NCI-H146 treated with DMSO at 0.1 percent for 48 hours (cell line): ENCODE measurements around the gene CTSZ.
"Not testable (repeated sequence)": the region's sequence is repeated elsewhere in the genome, so short reads cannot be mapped to it uniquely, and the experiment has no call there.

Experiments used
- DNase-seq: peaks from one replicate; lab custom pipeline; 2025; ENCODE audit not compliant: unreplicated experiment; lab: John Stamatoyannopoulos, UW

Gene CTSZ

DNA sequence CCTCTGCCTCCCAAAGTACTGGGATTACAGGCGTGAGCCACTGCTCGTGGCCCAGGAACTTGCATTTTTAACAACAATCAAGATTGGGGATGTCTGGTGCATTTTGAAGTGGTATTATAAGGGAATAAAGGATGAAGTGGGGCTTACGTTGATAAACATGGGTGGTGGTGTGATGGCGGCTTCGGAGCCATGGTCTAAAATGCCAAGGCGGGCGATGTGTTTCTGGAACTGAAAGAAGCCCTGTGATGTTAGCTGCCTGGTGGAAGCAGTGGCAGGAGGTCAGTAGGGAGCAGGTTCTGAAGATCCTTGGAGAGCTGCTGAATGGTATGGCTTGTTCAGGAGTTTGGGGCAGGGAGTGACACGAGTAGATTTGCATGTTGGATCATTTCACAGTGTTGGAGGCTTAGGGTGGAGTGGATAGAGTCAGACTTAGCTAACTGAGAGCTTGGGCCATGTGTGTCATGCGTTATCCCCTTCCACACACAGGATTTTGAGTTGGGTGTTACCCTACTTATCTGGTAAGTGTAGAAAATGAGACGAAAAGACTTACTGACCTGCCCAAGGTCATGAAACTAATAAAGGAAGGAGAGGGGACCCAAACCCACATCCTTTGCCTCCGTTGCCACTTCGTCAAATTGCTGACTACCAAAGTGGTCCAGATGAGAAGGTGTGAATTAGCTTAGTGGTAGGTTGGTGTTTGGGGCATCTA lies 24.5 kb downstream of the CTSZ start:
- DNase-seq = no peak

DNA sequence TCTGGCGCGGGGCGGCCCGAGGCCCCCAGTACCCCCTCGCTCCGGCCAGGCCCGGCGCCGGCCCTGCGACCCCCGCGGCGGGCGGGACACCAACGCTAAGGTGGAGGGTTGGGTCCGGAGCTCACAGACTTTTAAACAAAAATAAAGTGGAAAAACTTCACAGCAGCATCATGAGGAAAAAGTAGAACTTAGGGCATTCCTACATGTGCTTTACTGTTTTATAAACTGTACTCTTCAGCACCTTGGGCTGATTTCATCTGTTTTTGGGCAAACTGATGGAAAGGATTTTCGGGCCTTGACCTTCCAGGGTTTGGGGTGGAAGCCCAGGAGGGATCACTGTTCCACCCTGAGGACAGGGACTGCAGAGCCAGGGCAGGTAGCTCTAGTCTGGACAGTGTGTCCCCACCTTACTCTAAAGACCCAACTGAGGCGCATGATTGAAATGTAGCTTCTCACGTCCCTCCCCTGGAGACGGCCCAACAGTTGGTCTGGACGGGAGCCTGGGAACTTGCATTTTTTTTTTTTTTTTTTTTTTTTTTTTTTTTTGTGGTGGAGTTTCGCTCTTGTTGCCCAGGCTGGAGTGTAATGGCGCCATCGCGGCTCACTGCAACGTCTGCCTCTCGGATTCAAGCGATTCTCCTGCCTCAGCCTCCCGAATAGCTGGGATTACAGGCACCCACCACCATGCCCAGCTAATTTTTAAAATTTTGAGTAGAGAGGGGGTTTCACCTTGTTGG lies 25.3 kb downstream of the CTSZ start:
- no peak for DNase-seq

DNA sequence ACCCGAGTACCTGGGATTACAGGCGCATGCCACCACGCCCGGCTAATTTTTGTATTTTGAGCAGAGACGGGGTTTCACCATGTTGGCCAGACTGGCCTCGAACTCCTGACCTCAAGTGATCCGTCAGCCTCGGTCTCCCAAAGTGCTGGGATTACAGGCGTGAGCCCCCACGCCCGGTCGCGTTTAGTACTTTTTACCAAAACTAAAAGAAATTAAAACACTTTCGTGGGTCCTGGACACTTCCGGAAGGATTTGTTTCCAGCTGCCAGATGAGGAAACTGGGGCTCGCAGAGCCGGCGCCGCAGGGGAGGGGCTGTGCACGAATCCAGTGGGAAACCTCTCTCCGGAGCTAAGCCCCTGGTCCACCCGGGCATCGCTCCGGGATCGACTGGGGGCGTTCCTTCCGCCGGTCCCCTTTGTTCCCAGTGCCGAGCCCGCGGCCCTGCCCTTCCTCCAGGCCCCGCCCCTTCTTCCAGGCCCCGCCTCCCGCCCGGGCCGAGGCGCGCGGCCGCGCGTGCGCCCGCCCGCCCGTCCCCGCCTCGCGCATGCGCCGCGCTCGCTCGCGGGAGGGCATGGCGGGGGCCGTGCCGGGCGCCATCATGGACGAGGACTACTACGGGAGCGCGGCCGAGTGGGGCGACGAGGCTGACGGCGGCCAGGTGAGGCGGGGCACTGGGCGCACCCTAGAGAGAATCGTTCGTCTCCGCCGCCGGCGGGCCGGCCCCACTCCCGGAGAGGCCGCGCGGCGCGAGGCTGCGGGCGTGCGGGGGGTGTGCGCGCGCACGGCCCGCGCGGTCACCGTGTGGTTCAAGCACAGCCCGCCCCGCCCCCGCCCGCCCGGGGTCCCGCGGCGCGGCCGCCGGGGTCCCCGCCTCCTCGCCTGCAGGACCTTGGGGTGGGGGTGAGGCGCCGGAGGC lies 26.1 kb downstream of the CTSZ start, which contains the start of gene NELFCD:
TSS of gene NELFCD (plus strand) at position 546 of the 917 bp plus-strand sequence. CDS start at position 600, 54 bp downstream.
- peak; percentile 77 for DNase-seq

- DNase-seq = no peak
These were observed 28.5 kb downstream of the CTSZ start for GRCh38 chr20:58978351-58979190.

GRCh38 chr20:58976061-58976730 lies 30.9 kb downstream of the CTSZ start:
- no peak for DNase-seq

- DNase-seq = no peak
These were observed 31.7 kb downstream of the CTSZ start for GRCh38 chr20:58975353-58975752.

- no peak for DNase-seq
These were observed 33.2 kb downstream of the CTSZ start for GRCh38 chr20:58973866-58974265.

- DNase-seq = no peak
These were observed 33.9 kb downstream of the CTSZ start for GRCh38 chr20:58973179-58973578.

DNA sequence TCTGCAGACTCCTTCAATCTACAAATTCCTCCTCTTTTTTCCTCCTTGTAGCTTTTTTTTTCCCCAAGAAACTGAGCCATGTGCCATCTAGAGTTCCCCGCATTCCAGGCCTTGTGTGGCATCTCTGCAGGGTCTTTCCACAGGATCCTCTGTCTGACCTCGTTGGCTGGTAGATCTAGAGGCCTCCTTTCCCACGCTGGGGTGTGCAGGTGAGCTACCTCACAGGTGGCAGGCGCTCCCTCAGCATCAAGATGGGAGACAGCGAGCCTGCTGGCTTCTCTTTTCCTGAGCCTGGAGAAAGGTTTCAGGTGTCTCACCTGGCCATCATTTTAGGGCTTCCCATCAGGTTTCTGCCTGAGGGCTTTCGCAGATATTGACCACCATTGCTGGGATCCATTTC lies 35.6 kb downstream of the CTSZ start:
- DNase-seq = peak; percentile 46

- DNase-seq = no peak
These were observed 36.9 kb downstream of the CTSZ start for GRCh38 chr20:58970146-58970545.

- DNase-seq = no peak
These were observed 37.6 kb downstream of the CTSZ start for GRCh38 chr20:58969439-58969838.

DNA sequence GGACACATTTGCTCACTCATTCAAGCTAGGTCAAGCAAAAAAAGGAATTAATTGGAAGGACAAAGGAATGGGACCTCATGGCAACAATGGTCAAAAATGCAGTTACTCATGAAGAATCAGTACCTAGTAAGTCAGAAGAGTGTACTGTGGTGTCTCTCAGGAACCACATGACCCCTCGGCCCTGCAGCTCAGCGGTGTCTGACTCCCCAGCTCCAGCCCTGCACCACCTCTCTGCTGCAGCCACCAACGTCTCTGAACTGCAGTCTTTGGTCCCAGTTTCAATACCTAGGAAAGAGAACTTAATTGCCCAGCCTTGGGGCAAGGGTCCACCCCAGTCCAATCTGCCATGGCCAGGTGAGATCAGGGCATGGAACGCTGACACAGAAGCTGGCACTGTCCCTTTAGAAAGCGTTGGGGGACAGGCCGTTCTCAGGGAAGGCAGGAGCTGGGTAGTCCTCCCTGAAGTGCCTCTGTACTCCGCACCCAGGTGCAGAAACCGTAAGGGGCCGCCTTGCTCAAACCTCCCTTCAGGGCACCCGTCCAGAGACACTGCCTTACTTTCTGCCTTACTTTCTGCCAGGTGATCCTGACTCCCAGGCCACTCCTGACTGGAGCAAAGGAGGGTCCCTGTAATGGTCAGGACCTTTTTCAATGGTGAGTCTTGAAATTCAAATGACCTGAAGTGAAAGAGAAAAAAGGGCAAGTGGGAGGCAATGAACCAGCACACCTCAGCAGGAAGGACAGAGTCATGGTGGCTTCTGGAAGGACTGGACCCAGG lies 39.2 kb downstream of the CTSZ start:
- no peak for DNase-seq

- peak; percentile 12 for DNase-seq
These were observed 41.6 kb downstream of the CTSZ start for GRCh38 chr20:58965270-58966064.

DNA sequence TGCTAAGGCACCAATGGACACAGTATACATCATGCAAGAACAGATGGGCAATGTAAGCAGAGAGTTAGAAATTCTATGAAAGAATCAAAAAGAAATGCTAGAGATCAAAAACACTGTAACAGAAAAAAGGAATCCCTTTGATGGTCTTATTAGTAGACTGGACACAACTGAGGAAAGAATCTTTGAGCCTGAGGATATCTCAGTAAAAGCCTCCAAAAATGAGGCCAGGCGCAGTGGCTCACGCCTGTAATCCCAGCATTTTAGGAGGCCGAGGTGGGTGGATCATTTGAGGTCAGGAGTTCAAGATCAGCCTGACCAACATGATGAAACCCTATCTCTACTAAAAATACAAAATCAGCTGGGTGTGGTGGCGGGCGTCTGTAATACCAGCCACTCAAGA lies 43.1 kb downstream of the CTSZ start:
- not testable (repeated sequence) for DNase-seq

DNA sequence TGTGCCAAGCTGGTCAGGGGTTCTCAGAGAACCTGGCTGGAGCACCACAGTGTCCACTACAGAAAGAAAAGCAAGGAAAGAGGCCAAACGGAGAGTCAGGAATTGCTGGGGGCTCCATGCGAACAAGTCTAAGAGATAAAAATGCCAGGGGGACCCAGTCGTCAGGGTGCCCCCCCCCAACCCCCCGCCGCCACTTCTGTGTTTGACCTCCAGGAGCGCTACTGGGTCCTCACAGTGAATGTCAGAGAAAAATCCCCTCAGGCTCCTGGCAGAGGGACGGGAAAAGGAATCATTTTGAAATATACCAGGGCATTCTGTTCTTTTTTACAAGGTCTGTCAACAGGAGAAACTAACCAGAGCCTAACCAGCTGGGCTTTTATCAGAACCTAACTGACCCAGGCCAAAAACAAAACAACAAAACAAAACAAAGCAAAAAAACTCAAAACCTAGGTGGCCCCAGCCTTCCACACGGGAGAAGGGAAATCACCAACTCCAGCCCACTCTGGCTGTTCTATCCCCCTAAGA lies 43.9 kb downstream of the CTSZ start:
- no peak for DNase-seq

DNA sequence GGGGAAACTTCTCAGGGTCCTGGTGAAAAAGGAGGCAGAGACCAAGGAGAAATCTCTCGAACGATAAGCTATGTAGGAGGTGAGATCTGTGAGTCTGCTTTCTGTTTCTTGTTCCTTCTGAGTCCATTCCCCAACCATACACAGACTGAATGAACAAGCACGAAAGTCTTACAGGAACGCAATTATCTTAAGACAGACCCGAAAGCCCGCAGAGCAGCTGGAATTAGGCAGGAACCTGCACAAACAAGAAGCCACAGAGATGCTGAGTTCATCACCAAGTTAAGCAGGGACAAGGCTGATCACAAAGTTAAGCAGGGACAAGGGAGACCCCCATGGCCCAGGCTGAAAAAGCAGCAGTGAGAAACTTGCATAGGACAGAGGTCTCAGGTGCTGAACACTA lies 47.4 kb downstream of the CTSZ start:
- DNase-seq = no peak

GRCh38 chr20:58956078-58956477 lies 51.0 kb downstream of the CTSZ start:
- no peak for DNase-seq

GRCh38 chr20:58953050-58953449 lies 54.0 kb downstream of the CTSZ start:
- DNase-seq = no peak
